Mucosa of gallbladder (tissue), 1 donor: ENCODE data around the gene COX4I2. TPM values are rescaled to one million over a fixed set of nuclear protein-coding genes. Genes with fewer than 3 reads are reported as not detected.
"Not testable (repeated sequence)": the region's sequence is repeated elsewhere in the genome, so short reads cannot be mapped to it uniquely, and the experiment has no call there.

Experiments
- DNase-seq: peaks from one replicate; pipeline ENCODE4 v3.0.0-alpha.2; 2020; ENCODE audit warnings: low spot score
- total RNA-seq: library from RNA; stranded (reverse); gene quantifications from one replicate; pipeline ENCODE4 v1.2.1, GENCODE V29; 2021
- donor health status: DM: no; HTN: no; CAD: no.

COX4I2 gene
- total RNA-seq, 1 donor from 2014 or later = 3.8 TPM

DNA sequence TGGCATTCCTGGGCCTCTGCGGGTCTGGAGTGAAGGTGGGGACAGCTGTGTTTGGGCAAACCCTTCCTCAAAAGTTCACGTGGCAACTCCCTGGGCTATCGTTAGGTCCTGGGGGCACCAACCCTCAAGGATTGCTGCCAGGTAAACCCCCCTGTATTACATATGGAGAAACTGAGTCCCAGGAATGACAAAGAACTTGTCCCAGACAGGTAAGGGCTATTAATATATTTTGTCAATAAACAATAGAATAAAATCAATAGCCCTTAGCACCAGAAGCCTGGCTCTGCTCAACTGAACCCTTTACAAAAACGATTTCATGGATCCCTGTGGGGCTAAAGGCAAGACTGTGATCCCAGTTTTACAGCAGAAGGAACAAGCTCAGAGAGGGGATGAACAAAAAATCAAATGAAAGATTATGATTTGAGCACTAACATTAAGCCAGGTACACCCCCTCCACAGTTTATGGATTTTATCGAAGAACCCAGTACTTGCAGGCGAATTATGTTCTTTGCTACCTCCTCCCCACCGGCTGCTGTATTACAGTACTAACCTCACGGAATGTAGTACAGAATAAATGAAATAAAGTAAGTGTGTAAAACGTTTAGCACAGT is 30.0 kb upstream of the COX4I2 start:
- no peak for DNase-seq

- DNase-seq = peak; percentile 65
Measured at GRCh38 chr20:31608251-31608945, 29.3 kb upstream of the COX4I2 start.

DNA sequence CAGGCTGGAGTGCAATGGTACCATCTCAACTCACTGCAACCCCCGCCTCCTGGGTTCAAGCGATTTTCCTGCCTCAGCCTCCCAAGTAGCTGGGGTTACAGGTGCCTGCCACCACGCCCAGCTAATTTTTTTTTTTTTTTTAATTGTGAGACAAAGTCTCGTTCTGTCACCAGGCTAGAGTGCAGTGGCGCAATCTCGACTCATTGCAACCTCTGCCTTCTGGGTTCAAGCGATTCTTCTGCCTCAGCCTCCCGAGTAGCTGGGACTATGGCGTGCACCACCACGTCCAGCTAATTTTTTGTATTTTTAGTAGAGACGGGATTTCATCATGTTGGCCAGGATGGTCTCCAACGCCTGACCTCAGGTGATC is 25.5 kb upstream of the COX4I2 start:
- not testable (repeated sequence) for DNase-seq

DNA sequence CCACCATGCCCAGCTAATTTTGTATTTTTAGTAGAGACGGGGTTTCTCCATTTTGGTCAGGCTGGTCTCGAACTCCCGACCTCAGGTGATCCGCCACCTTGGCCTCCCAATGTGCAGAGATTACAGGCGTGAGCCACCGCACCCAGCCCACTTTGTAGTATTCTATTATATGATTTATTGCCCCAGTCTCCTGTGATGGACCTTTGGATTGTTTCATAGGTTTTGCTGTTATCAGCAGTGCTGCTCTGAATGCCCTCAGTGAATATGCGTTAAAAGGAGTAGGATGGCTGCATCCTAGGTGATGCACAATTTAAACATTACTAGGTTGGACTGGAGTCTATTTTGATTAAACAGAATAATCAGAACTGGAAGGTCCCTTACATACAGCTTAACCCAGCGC is 22.3 kb upstream of the COX4I2 start:
- no peak for DNase-seq

DNA sequence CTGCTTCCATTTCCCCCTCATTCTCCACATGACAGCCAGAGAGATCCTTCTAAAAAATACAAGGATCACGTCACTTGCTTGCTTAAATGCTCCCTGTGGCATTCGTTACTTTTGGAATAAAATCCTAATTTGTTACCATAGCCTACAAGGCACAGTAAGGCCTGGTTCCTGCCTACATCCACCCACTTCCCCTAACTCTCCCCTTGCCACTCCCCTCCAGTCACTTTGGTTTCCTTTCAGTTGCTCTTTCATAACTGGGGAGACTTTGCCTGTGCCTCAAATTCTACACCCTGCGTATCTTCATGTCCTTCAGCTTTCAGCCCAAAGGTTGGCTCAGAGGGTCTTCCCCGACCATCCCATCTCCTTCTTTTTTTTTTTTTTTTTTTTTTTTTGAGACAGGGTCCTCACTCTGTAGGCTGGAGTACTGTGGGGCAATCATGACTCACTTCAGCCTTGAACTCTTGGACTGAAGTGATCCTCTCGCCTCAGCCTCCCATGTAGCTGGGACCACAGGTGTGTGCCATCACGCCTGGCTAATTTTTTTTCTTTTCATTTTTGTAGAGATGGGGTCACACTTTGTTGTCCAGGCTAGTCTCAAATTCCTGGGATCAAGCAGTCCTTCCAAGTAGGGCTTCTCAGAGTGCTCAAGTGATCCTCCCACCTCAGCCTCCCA is 20.1 kb upstream of the COX4I2 start:
- no peak for DNase-seq

DNA sequence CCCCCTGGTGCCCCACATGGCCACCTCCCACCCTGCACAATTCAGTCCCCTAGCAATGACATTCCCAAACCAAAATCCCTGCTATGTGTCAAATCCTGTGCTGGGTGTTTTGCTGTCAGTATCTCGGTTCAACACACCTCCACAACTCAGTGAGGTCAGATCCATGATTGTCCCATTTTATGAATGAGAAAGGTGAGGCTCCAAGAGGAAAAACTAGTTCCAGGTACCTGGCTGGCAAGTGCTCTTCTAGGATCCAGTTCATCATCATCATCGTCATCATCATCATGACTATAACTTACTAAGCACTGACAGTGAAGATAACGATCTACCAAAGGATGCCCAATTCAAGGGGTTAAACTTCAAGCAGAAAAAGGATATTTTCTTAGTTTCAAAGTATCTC is 17.5 kb upstream of the COX4I2 start:
- DNase-seq = no peak

- not testable (repeated sequence) for DNase-seq
Measured at GRCh38 chr20:31623123-31623505, 14.6 kb upstream of the COX4I2 start.

GRCh38 chr20:31626534-31626933 is 11.2 kb upstream of the COX4I2 start:
- DNase-seq = not testable (repeated sequence)

DNA sequence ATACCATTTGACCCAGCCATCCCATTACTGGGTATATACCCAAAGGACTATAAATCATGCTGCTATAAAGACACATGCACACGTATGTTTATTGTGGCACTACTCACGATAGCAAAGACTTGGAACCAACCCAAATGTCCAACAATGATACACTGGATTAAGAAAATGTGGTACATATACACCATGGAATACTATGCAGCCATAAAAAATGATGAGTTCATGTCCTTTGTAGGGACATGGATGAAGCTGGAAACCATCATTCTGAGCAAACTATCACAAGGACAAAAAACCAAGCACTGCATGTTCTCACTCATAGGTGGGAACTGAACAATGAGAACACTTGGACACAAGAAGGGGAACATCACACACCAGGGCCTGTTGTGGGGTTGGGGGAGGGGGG is 9.7 kb upstream of the COX4I2 start:
- DNase-seq = not testable (repeated sequence)

DNA sequence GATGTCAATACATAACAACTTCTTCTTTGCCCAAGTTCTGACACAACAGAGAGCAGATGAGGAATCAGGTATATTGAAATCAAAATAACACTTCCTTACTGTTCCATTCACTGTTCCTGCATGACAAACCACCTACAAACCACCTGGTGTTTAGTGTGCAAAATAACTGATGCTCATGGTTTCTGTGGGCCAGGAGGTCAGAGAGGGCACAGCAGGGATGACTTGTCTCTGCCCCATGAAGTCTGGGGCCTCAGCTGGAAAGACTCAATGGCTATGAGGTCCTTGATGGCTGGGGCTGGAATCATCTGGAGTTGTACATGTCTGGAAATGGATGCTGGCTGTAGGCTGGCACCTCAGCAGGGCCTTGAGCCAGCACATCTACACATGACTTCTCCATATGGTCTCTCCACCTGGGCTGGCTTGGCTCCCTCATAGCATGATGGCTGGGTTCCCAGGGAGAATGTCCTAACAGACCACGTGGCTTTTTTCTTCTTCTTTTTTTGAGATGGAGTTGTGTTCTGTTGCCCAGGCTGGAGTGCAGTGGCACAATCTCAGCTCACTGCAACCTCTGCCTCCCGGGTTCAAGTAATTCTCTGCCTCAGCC is 7.4 kb upstream of the COX4I2 start:
- no peak for DNase-seq

DNA sequence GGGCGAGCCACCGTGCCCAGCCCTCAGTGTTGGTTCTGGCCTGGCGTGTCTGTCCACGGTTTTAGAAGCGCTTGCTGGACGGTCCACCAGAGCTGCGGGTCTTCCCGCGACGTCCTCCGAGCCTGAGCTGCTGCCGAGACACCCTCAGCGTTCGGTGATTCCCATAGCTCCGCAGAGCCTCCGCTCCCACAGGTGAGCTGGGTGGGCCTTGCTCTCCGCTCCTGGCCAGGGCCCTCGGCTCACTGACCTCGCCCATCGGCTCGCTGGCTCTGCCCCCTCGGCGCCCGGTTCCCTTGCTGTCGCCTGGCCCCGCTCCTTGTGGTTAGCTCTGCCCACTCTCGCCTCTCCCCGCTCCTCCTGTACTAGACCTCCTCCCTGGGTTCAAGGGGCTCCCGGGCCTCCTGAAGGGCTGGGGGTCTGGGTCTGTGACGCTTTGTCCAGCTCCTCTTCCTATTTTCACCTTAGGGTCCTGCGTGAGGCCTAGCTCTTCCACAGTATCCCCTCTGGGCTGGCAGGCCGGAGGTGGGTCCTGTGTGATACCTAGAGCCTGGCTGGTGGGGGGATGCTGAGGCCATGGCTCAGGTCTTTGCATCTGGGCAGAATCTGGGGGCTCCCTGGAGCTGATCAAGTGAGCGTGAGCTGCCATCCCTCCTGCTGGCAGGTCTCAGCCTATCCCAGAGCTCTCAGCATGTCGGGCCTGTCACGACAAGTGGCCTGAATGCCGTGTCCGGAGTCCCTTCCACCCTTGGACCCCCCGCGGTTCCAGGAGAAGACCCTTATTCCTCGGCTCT is 5.0 kb upstream of the COX4I2 start:
- no peak for DNase-seq

DNA sequence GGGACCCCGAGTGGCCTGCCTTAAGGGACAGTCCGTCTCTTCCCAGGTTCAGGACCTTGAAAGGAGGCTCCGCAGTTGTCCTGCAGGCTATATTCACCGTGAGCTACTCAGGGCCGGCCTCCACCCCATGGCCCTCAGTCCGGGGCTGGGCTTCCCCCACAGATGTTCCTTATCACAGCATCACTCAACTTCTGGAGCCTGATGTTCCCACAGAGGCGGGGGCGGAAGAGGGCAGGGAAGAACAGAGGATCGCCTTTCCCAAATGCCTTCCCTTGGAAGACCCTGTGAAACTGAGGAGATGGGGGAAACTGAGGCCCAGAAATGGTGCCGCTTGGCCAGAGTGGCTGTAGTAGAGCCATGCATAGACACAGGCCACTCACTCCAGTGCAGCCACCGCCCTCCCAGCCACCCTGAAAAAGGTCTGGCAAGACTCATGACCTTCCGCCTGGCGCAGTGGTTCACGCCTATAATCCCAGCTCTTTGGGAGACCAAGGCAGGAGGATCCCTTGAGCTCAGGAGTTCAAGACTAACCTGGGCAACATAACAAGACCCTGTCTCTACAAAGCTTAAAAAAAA is 4.3 kb upstream of the COX4I2 start:
- no peak for DNase-seq

GRCh38 chr20:31638317-31638716 is 605 bp downstream of the COX4I2 start:
- no peak for DNase-seq

GRCh38 chr20:31638816-31639215 is 1.1 kb downstream of the COX4I2 start:
- no peak for DNase-seq

DNA sequence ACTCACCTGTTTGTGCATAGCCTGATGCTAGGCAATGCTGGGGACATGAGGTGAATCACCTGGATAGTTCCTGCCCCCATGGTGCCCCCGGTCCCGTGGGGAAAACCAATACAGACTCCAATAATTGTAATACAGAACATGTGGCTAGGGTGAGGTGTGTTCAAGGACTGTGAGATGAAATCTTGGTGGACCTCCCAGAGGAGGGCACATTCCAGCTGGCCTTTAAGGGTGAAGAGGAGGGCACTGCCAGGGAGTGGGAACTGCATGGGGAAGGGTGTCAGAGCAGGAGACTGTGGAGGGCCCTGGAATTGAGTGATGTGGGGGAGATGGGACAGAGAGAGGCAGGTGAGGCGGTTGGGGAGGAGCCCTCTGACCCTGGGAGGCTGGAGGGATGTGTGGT is 2.5 kb downstream of the COX4I2 start:
- no peak for DNase-seq

DNA sequence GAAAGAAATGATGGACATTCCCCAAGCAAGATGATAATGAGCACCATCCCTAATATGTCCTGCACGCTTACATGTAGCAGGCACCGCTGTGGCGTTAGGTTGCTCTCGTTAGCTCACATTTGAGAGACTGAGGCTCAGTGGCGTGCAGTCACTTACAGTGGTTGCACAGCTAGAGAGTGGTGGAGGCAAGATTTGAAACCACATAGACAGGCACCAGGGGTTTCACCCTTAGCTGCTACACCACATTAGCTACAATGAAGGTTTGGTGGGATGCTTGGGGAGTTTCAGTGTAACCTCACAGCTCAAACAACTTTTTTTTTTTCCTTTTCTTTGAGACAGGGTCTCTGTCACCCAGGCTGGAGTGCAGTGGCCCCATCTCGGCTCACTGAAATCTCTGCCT is 3.7 kb downstream of the COX4I2 start:
- DNase-seq = no peak

DNA sequence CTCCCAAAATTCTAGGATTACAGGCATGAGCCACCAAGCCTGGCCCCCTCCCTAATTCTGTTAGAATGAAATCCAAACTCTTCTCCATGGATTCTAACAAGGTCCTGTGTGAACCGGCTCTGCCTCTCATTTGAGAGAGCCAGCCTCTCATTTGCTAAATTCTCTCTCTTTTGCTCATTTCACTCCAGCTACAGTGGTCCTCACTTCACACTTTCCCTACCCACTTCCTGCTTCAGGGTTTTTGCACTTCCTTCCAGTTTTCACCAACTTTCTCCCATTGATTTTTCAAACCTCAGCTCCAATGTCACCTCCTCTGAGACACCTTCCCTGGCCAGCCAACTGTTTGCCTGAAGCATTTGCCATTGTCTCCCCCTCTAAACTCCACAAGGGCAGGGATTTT is 5.1 kb downstream of the COX4I2 start:
- DNase-seq = no peak

DNA sequence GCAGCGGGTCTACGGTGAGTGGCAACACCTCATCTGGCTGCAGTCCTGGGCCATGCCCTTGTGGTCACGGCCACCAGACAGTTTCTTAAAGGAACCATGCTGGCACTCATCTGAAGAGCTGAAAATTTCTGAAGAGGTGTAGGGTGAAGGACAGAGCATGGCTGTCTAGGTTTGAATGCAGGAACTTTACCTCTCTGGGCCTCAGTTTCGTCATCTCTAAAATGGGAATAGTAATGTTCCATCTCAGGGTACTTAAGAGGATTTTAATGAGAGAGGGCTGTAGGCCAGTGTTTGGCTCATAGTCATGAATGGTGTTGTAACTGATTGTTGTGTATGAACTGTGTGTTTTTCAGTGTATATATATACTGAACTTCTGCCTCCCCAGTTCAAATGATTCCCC is 5.8 kb downstream of the COX4I2 start:
- no peak for DNase-seq

- DNase-seq = no peak
Measured at GRCh38 chr20:31644701-31645100, 7.0 kb downstream of the COX4I2 start.

- not testable (repeated sequence) for DNase-seq
Measured at GRCh38 chr20:31648104-31648503, 10.4 kb downstream of the COX4I2 start.

GRCh38 chr20:31652917-31653396 is 15.2 kb downstream of the COX4I2 start:
- no peak for DNase-seq

DNA sequence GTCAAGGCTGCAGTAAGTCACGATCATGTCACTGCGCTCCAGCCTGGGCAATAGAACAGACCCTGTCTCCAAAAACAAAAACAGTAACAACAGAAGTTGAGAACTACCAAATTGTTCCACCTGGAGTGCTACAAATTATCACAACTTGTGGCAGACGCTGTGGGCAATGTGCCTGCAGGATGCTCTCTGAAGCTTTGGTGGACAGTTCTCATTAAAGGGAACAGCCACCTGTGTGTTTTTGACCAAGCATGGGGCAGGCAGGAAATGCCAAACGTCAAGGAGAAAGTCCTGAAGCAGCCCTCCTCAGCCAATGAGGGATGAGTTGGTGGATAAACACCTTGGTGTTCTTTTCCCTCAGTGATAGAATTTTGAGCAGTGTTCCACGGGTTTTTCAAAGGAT is 15.8 kb downstream of the COX4I2 start:
- no peak for DNase-seq
